PC-9 (cell line): ENCODE measurements around the gene AFAP1. TPM values are rescaled to one million over a fixed set of nuclear protein-coding genes. Genes with fewer than 3 reads are reported as not detected.

Experiments
- BruUV-seq: library from RNA; stranded (reverse); fragments of 400-500 nt; replicated peaks from 2 replicates; lab custom pipeline; 2021; lab: Mats Ljungman, UMichigan
- CTCF ChIA-PET: fragments of 300-600 bp; sonication (Branson Sonifier 250); formaldehyde crosslinking; loops from one replicate; lab custom pipeline; 2022; ENCODE audit warnings: antibody characterized with exemption; lab: Charles Lee
- POLR2A ChIA-PET: fragments of 300-600 bp; sonication (Branson Sonifier 250); formaldehyde crosslinking; loops from one replicate; lab custom pipeline; 2022; ENCODE audit warnings: antibody characterized with exemption; ENCODE audit not compliant: unreplicated experiment; lab: Charles Lee
- DNase-seq, 2 experiments: peaks; one replicate each; pipeline versions ENCODE4 v3.0.0 to v3.0.0-alpha.2; 2015 to 2022; ENCODE audit warnings: mixed read lengths in 1 of 2
- H2AFZ ChIP-seq: fragments of 200-600 bp; sonication (generic); 2 replicates; pipeline ENCODE4 v1.8.1; 2017; ENCODE audit warnings: antibody characterized with exemption
- H3F3A ChIP-seq: fragments of 200-600 bp; sonication (generic); 2 replicates; pipeline ENCODE4 v1.8.1; 2017; ENCODE audit warnings: antibody characterized with exemption, mild to moderate bottlenecking, low read depth; ENCODE audit not compliant: insufficient read depth
- H3K27ac ChIP-seq: fragments of 200-600 bp; sonication (generic); 2 replicates; pipeline ENCODE4 v1.6.1; 2016; ENCODE audit warnings: mixed run types
- H3K27me3 ChIP-seq: fragments of 200-600 bp; sonication (generic); 2 replicates; pipeline ENCODE4 v1.6.1; 2016; ENCODE audit warnings: low read depth, mixed run types; ENCODE audit not compliant: insufficient read depth
- H3K36me3 ChIP-seq: fragments of 200-600 bp; sonication (generic); 2 replicates; pipeline ENCODE4 v1.6.1; 2016; ENCODE audit warnings: low read depth, mixed run types
- H3K4me1 ChIP-seq: fragments of 200-600 bp; sonication (generic); replicated peaks from 2 replicates; pipeline ENCODE4 v1.6.1; 2016; ENCODE audit warnings: mixed run types; ENCODE audit not compliant: insufficient read depth
- H3K4me2 ChIP-seq: fragments of 200-600 bp; sonication (generic); 2 replicates; pipeline ENCODE4 v1.6.1; 2017; ENCODE audit warnings: mixed run types
- H3K4me3 ChIP-seq: fragments of 200-600 bp; sonication (generic); 2 replicates; pipeline ENCODE4 v1.6.1; 2016; ENCODE audit warnings: mixed run types
- H3K79me2 ChIP-seq: fragments of 200-600 bp; sonication (generic); 2 replicates; pipeline ENCODE4 v1.6.1; 2017; ENCODE audit warnings: low read depth, mixed run types
- H3K9me2 ChIP-seq: fragments of 200-600 bp; sonication (generic); 2 replicates; pipeline ENCODE4 v1.8.1; 2017; ENCODE audit warnings: mild to moderate bottlenecking; ENCODE audit not compliant: insufficient read depth
- H3K9me3 ChIP-seq: fragments of 200-600 bp; sonication (generic); 2 replicates; pipeline ENCODE4 v1.8.1; 2016; ENCODE audit warnings: low read depth; ENCODE audit not compliant: insufficient read depth
- H4K20me1 ChIP-seq: fragments of 200-600 bp; sonication (generic); 2 replicates; pipeline ENCODE4 v1.8.1; 2017; ENCODE audit not compliant: insufficient read depth
- CTCF ChIP-seq: fragments of 200-600 bp; sonication (generic); conservative IDR thresholded peaks from 2 replicates; pipeline ENCODE4 v1.6.1; 2017; ENCODE audit warnings: mixed run types, antibody characterized with exemption, mild to moderate bottlenecking, moderate library complexity
- EZH2 ChIP-seq: fragments of 200-600 bp; sonication (generic); IDR thresholded peaks from 2 replicates; pipeline ENCODE4 v1.8.0; 2017; ENCODE audit warnings: antibody characterized with exemption, low read depth
- intact Hi-C: fragments of 100-400 bp; cut with micrococcal nuclease; formaldehyde crosslinking; loops from one replicate; pipeline ENCODE4 v1.10.0; 2022; ENCODE audit not compliant: unreplicated experiment
- total RNA-seq: library from RNA; stranded (reverse); gene quantifications from 2 replicates; pipeline ENCODE4 v1.2.3, GENCODE V29; 2021

The AFAP1 gene
- total RNA-seq, 1 experiment from 2014 or later, result 69.6 TPM

GRCh38 chr4:7820031-7820818 is 119.4 kb downstream of the AFAP1 start:
- peaks cover 3% of the 10 kb centered on the region; the same call in 1 of the 2 replicates for H3F3A ChIP-seq
- no peaks in the 10 kb centered on the region for H4K20me1 ChIP-seq
- H3K79me2 ChIP-seq, result peaks cover 10% of the 10 kb centered on the region; the same call in 1 of the 2 replicates
- H3K9me2 ChIP-seq, result no peaks in the 10 kb centered on the region
- intact Hi-C loops, result no loop called here
- ChIA-PET CTCF (no interaction called here), POLR2A (interaction anchor here (0.6 kb wide), 1 partner anchor 96 kb away, joined by 4 read pairs; no protein-coding TSS in a partner anchor)
- DNase-seq, result no peak
- TF ChIP-seq CTCF (no peak), EZH2 (no peak)
- no peak overlapping the region for H3K4me3 ChIP-seq
- peaks cover 16% of the 10 kb centered on the region for H3K36me3 ChIP-seq
- no peak overlapping the region for H3K27ac ChIP-seq
- no peaks in the 10 kb centered on the region for H3K4me1 ChIP-seq
- no peaks in the 10 kb centered on the region for H3K9me3 ChIP-seq
- H3K27me3 ChIP-seq, result no peaks in the 10 kb centered on the region
- H3K4me2 ChIP-seq, result no peak overlapping the region
- BruUV-seq, result no TSS peak
- no peak overlapping the region for H2AFZ ChIP-seq

- Histone ChIP-seq H3K27me3 (no peaks in the 10 kb centered on the region), H3K36me3 (peaks cover 16% of the 10 kb centered on the region), H3K4me3 (no peak overlapping the region), H3K9me2 (no peaks in the 10 kb centered on the region), H2AFZ (no peak overlapping the region), H4K20me1 (0 out of 2 replicates have a peak, but pooled peaks cover under 1% of the 10 kb centered on the region), H3K4me1 (no peaks in the 10 kb centered on the region), H3K4me2 (no peak overlapping the region), H3K27ac (no peak overlapping the region), H3K79me2 (0 out of 2 replicates have a peak, but pooled peaks cover 7% of the 10 kb centered on the region), H3K9me3 (no peaks in the 10 kb centered on the region), H3F3A (peaks cover 3% of the 10 kb centered on the region; the same call in 1 of the 2 replicates)
- ChIA-PET CTCF (no interaction called here), POLR2A (no interaction called here)
- intact Hi-C loops, result no loop called here
- BruUV-seq, result no TSS peak
- DNase-seq, result no peak
- TF ChIP-seq EZH2 (no peak), CTCF (no peak)
Observed at GRCh38 chr4:7819446-7819845, 120.2 kb downstream of the AFAP1 start.

GRCh38 chr4:7818399-7818911 is 121.2 kb downstream of the AFAP1 start:
- Histone ChIP-seq H3K4me2 (no peak overlapping the region), H4K20me1 (peaks cover 6% of the 10 kb centered on the region), H3K36me3 (peaks cover 16% of the 10 kb centered on the region), H3K27me3 (no peaks in the 10 kb centered on the region), H3K9me3 (no peaks in the 10 kb centered on the region), H3K27ac (no peak overlapping the region), H3K79me2 (peaks cover 4% of the 10 kb centered on the region; the same call in 1 of the 2 replicates), H2AFZ (no peak overlapping the region), H3K4me1 (no peaks in the 10 kb centered on the region), H3K4me3 (no peak overlapping the region), H3F3A (0 out of 2 replicates have a peak, but pooled peaks cover 3% of the 10 kb centered on the region), H3K9me2 (no peaks in the 10 kb centered on the region)
- POLR2A ChIA-PET, result no interaction called here
- CTCF ChIA-PET, result no interaction called here
- intact Hi-C loops, result no loop called here
- no peak for TF ChIP-seq EZH2
- TF ChIP-seq CTCF, result no peak
- BruUV-seq, result no TSS peak
- DNase-seq, result no peak
